Nephron progenitor cell (in vitro differentiated cells): ENCODE data around the gene TOP1.

Source experiments
- DNase-seq: peaks from one replicate; pipeline ENCODE4 v3.0.0; 2021
- H3K27ac Mint-ChIP-seq: 2 replicates; pipeline ENCODE4 v1.8.0; 2021; ENCODE audit warnings: mild to moderate bottlenecking, moderate library complexity, mixed read lengths
- H3K27me3 Mint-ChIP-seq: 2 replicates; pipeline ENCODE4 v1.8.0; 2021; ENCODE audit warnings: mild to moderate bottlenecking, low read depth, mixed read lengths; ENCODE audit not compliant: poor library complexity
- H3K36me3 Mint-ChIP-seq: 2 replicates; pipeline ENCODE4 v1.8.0; 2021; ENCODE audit warnings: low read depth, mixed read lengths
- H3K4me1 Mint-ChIP-seq: 2 replicates; pipeline ENCODE4 v1.8.0; 2021; ENCODE audit warnings: mixed read lengths
- H3K4me3 Mint-ChIP-seq: 2 replicates; pipeline ENCODE4 v1.8.0; 2021; ENCODE audit warnings: mild to moderate bottlenecking, moderate library complexity, mixed read lengths
- H3K9me3 Mint-ChIP-seq: 2 replicates; pipeline ENCODE4 v1.8.0; 2021; ENCODE audit warnings: mild to moderate bottlenecking, moderate library complexity, mixed read lengths
- CTCF ChIP-seq: fragments of 200-600 bp; sonication (generic); IDR thresholded peaks from 2 replicates; pipeline ENCODE4 v1.5.0; 2021; ENCODE audit warnings: antibody characterized with exemption

Gene TOP1

DNA sequence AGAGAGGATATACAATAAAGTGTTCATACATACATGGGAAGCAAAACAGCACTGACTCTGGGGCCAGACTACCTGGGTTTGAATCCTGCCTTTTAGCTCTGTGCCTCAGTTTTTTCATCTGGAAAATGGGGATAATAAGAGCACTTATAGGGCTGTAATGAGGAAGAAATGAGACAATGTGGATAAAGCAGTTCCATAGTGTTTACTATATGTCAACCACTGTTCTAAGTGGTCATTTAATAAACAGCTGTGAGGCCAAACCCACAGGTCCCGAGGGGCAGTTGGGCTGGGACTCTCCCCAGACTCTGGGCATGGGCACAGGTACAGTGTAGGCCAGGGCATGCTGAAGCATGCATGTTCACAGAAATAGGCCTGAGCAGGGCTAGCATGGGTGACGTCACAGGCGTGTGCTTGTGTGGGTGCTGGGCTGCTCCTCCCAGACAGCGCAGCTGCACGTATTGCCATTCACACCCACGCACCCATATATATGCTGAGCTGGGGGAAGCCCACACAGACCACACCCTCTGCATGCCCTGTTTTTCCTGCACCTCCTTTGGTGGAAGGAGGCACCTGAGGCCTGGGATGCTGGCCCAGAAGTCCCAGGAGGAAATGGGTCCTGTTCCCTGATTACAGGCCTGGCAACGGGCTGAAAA lies 105.2 kb downstream of the TOP1 start:
- no peaks in the 10 kb centered on the region for H3K27me3 Mint-ChIP-seq
- H3K9me3 Mint-ChIP-seq, result peaks cover 10% of the 10 kb centered on the region
- no peak for DNase-seq
- H3K27ac Mint-ChIP-seq, result no peak overlapping the region
- H3K4me3 Mint-ChIP-seq, result no peak overlapping the region
- TF ChIP-seq CTCF, result no peak
- H3K36me3 Mint-ChIP-seq, result peaks cover 26% of the 10 kb centered on the region
- peaks cover 21% of the 10 kb centered on the region for H3K4me1 Mint-ChIP-seq

GRCh38 chr20:41134362-41135186 lies 106.0 kb downstream of the TOP1 start:
- Mint-ChIP-seq H3K9me3 (peaks cover 7% of the 10 kb centered on the region), H3K4me1 (peaks cover 28% of the 10 kb centered on the region), H3K4me3 (no peak overlapping the region), H3K27ac (no peak overlapping the region), H3K36me3 (peaks cover 24% of the 10 kb centered on the region), H3K27me3 (no peaks in the 10 kb centered on the region)
- no peak for DNase-seq
- TF ChIP-seq CTCF, result no peak

GRCh38 chr20:41135187-41135887 lies 106.7 kb downstream of the TOP1 start:
- TF ChIP-seq CTCF, result peak; percentile 59
- H3K27me3 Mint-ChIP-seq, result no peaks in the 10 kb centered on the region
- H3K27ac Mint-ChIP-seq, result peak overlapping the region; percentile 46
- peaks cover under 1% of the 10 kb centered on the region for H3K9me3 Mint-ChIP-seq
- peak overlapping the region; percentile 85 for H3K4me3 Mint-ChIP-seq
- DNase-seq, result peak; percentile 45
- H3K36me3 Mint-ChIP-seq, result peaks cover 22% of the 10 kb centered on the region
- peaks cover 36% of the 10 kb centered on the region for H3K4me1 Mint-ChIP-seq

- Mint-ChIP-seq H3K4me1 (peaks cover 43% of the 10 kb centered on the region), H3K27me3 (no peaks in the 10 kb centered on the region), H3K4me3 (peak overlapping the region; percentile 85), H3K9me3 (no peaks in the 10 kb centered on the region), H3K36me3 (peaks cover 16% of the 10 kb centered on the region), H3K27ac (peak overlapping the region; percentile 15)
- TF ChIP-seq CTCF, result no peak
- no peak for DNase-seq
These were observed 107.5 kb downstream of the TOP1 start for GRCh38 chr20:41135888-41136679.

GRCh38 chr20:41136680-41137613 lies 108.3 kb downstream of the TOP1 start, which contains the start of gene PLCG1:
Gene PLCG1, plus strand, starts transcription at chr20:41137543. Its CDS starts 99 bp downstream, at chr20:41137642.
- Mint-ChIP-seq H3K27ac (peak within 1 kb of the TSS; percentile 98), H3K4me1 (peaks cover 52% of the 10 kb centered on the region), H3K27me3 (no peaks in the 10 kb centered on the region), H3K4me3 (peak within 1 kb of the TSS; percentile 94), H3K9me3 (no peaks in the 10 kb centered on the region), H3K36me3 (peaks cover 10% of the 10 kb centered on the region)
- no peak for TF ChIP-seq CTCF
- DNase-seq, result peak; percentile 90
